NCI-H146 treated with DMSO at 0.1 percent for 48 hours (cell line): ENCODE data around the gene SLCO2B1.

Experiments used
- DNase-seq: peaks from one replicate; lab custom pipeline; 2025; ENCODE audit not compliant: unreplicated experiment; lab: John Stamatoyannopoulos, UW

Gene SLCO2B1

DNA sequence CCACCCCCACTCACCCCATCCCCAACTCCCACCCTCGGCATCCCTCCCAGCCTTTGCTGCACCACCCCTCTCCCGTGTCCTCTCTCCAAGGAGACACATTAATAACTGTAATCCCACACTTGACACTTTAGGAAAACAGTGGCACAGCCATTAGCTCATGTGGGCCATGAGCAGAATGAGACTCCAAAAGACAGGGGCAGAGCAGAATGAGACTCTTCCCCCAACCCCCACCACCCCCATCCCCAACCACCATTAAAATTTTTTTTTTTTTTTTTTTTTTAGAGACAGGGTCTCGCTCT, 6.2 kb upstream of the SLCO2B1 start:
- no peak for DNase-seq

DNA sequence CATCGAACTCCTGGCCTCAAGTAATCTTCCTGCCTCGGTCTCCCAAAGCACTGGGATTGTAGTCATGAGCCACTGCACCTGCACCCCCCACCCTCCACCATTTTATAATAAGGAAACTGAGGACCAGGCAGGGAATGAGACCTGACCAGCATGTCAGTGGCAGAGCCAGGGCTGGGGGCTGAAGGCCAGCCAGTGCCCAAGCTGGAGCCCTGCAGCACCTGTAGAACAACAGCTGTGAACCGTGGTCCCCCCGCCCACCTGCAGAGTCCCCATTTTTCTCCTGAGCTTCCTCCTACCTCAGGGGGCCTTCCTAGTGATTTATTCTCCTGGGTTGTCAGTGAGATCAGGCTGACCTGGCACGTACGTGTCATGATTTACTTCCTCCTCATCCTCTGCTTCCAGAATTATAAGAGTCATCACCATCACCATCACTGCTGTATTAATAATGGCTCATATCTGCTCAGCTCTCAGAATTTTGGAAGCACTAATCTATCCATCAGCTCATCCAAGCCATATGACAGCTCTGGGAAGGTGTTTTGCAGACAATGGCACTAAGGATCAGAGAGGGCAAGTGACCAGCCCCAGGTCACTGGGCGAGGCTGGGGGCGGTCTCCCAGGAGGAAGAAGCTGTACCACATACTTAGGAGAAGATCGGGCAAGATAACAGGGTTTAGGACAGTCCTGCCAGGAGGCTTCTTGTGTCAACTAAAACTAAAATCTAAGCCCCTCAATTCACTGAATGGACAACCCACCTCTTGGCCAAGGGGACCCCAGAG, 5.5 kb upstream of the SLCO2B1 start:
- DNase-seq: no peak

- DNase-seq: no peak
These were observed 4.9 kb upstream of the SLCO2B1 start for GRCh38 chr11:75145972-75146519.

- DNase-seq: no peak
These were observed 4.2 kb upstream of the SLCO2B1 start for GRCh38 chr11:75146711-75147110.

DNA sequence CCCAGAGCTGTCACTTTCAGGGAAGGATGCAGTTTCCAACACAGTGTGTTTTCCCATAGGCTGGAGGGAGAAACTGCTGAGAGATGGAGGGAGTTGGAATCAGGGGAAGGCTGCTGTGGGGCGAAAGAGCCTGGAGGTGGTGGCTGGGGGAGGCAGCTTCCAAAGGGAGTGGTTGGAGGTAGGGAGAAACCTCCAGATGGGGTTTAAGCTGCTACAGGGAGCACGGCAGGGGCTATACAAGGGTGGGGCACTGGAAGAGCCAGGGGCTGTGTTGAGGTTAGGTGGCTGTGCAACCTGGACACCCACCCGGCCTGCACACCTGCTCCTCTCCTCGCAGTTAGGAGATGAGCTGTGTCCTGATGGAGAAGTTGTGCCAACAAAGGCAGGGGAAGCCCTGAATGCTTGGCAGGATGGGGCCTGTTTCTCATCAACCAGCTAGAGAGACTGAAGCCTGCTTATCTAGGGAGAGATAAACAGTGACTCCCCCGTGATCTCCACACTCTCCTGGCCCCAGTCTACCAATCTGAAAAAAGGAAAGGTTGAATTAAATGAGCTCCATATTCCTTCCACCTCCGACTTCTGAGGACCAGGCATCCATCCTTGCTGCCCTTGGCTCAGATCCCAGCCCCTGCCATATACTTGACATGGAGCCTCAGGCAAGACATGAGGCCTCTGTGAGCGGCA, 3.6 kb upstream of the SLCO2B1 start:
- no peak for DNase-seq

DNA sequence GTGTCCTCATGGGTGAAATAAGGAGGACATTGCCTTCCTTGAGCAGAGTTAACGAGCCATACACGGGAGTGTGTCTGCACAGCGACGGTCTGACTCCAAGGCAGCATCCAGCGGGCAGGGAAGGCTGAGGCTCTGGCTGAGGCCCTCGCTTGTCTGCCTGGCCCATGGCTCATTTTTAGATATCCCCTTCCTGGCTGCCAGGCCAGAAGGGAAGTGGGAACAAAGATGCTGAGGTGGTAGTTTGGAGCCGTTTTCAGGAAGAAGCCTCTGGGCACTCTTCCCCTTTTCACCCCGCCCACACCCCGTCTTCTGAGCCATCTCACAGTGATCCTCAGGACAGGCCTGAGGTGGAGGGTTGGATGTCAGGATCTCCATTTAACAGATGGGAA, 3.0 kb upstream of the SLCO2B1 start:
- DNase-seq: no peak

- DNase-seq: no peak
These were observed 2.4 kb upstream of the SLCO2B1 start for GRCh38 chr11:75148436-75148983.

DNA sequence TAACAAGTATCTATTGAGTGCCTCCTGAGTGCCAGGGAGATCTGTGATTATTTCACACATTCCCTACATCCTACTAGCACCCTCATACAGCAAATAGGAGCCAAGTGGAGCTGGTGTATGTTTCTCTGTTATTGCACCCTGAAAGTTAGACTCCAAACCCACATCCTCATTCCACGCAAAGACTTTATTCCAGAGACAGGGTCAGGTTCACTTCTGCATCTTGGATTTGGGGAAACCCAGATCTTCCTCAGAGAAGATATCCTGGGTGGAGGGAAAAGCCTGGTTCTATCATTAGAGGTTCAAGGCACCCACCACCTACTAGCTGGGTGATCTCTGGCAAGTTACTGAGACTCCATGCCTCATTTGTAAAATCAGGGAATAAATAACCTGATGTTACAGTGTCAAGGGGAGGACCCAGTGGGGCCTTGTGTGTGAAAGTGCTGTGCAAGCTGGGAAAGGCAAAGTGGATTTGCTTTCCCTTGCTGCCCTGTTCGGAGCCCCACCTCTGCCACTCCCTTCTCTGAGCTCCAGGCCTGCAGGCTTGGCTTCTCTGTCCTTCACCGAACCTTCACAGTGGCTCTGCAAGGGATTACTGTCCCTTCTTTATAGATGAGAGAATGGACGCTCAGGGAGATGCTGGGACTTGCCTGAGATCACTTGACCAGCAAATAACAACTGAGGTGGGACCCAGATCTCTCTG, 991 bp upstream of the SLCO2B1 start:
- no peak for DNase-seq

DNA sequence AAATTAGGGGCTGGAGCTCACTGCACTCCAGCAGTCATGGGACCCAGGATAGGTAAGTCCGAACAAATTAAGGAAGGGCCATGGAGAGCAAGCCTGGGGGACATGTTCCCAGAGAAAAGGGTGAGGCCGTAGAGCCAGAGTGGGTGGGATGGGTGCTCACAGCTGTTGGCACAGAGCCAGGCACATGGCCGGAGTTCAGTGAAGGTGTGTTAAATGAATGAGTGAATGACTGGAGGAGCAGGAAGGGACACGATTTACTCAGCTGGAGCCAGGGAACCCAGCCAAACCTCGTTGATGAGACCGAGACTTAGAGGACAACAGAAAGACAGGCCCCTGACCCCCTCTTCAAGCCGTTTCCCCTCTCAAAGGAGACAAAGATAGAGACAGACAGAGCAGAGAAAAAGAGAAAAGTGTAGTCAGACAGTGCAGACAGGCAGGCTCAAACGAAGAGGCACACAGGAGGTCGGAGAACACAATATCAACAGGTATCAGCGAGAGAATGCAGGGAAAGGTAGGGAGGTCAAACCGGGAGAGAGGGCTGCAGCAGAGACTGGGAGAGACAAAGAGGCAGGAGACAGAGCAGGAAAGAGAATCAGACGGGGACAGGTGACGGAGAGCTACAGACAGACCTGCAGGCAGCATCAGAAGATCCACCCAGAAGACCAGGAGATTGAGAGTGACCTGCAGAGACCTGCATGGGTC, 590 bp downstream of the SLCO2B1 start:
- no peak for DNase-seq

GRCh38 chr11:75152090-75152489, 1.2 kb downstream of the SLCO2B1 start:
- no peak for DNase-seq

- no peak for DNase-seq
These were observed 1.9 kb downstream of the SLCO2B1 start for GRCh38 chr11:75152651-75153427.

GRCh38 chr11:75154646-75155569, 4.0 kb downstream of the SLCO2B1 start:
- no peak for DNase-seq

DNA sequence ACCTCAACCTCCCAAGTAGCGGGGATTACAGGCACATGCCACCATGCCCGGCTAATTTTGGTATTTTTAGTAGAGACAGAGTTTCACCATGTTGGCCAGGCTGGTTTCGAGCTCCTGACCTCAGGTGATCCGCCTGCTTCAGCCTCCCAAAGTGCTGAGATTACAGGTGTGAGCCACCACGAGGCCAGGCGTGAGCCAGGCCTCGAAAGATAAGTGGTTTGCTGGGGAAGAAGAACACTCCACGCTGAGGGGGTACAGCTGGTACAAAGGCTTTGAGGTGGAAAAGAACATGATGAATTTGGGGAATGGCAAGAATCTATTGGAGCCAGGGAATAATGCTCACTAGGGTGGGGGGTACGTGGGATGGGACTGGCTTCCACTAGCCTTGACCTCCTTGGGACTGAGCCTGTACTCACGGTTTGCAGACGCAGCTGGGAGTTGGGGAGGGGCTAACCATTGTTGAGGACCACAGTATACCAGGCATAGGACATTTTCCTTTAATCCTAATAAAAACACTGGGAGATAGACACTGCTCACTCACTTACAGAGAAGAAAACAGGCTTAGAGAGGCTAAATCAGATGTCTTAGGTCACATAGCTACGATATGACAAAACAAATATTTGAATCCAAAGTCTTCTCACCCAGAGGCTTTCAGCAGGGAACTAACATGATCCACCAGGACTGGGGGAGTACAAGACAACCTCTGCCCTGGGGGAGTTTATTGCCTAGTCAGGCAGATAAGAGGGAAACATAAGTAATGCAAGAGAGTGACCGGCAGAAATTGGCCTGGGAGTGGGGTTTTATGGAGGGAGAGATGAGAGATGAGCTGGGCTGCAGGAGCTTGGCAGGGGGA, 4.9 kb downstream of the SLCO2B1 start:
- no peak for DNase-seq

DNA sequence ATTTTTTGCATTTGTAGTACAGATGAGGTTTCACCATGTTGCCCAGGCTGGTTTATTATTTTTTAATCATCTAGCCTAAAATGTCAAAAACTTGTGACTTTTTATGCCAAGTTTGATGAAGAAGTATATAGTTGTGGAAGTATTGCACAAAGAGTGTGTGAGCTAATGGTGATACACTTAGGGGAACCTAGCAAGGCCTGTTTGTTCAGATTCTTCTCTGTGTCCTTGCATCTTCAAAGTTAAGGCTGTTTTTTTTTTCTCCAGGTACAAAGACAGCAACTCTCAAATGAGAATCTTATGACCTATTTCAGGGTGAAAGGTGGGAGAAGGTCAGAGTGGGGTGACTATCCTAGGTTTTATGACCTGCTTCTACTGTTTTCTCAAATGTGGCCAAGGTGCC, 7.3 kb downstream of the SLCO2B1 start:
- DNase-seq: no peak

- no peak for DNase-seq
These were observed 7.8 kb downstream of the SLCO2B1 start for GRCh38 chr11:75158696-75159150.

DNA sequence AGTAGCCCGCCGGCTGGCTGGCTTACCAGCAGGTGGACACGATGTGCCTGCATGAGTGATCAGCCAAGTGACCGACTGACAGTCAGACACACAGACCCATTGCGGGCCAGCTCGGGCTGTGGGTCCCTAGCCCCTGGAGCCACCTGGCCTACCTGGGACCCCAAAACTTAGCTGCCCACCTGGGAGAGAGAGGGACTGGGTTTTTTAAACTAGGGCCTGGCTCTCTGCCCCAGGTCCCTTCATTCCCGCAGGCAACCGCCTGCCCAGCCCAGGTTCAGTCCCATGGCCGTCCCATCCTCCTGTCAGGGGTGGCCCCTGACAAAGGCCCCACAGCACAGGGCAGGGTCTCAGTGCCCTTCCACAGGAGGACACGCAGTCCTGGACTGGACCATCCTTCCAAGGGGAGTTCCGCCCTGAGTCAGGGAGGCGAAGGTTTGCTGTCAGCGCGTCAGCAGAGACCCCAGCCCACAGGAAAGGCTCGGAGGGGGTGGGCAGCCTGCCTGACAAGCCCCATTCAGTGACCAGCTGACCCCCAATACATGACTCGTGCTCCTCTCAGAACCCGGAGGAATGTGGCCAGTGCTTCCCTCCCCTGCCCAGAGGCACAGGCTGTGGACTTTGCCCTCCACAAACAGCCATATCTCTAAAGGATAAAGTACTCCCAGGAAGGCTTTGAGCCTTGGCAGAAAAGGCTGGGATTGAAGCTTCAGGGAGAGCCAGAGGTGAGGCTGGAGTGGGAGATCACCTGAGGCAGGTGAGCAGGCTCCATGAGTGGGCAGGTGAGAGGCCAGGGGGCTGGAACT, 8.4 kb downstream of the SLCO2B1 start:
- DNase-seq: no peak

- DNase-seq: no peak
These were observed 9.4 kb downstream of the SLCO2B1 start for GRCh38 chr11:75160220-75160757.
